Measurements from ENCODE around the gene ZNF28.
"Not testable (repeated sequence)": the region's sequence is repeated elsewhere in the genome, so short reads cannot be mapped to it uniquely, and the experiment has no call there.

ZNF28 gene

GRCh38 chr19:52821204-52821960 is at the start of gene ZNF28:
Gene ZNF28 (minus strand): TSS chr19:52821633. CDS start chr19:52817958, 3,675 bp downstream.
- peak; percentile 5 to 42 for DNase-seq (ENCODE audit: extremely low read depth in 1 of 2, low read depth in 1 of 2)

DNA sequence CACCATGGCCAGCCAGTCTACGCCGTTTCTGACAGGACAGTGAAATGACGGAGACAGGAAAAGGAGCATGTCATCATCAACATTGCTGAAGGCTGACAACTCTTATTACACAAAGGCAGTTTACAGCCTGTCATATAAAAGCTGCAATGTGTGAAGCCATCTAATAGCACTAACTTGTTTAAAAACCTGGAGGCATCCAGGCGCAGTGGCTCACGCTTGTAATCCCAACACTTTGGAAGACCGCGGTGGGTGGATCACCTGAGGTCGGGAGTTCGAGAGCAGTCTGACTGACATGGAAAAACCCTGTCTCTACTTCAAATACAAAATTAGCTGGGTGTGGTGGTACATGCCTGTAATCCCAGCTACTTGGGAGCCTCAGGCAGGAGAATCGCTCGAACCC is 46.6 kb upstream of the ZNF28 start:
- not testable (repeated sequence) for DNase-seq (ENCODE audit: extremely low read depth in 1 of 2, low read depth in 1 of 2)

DNA sequence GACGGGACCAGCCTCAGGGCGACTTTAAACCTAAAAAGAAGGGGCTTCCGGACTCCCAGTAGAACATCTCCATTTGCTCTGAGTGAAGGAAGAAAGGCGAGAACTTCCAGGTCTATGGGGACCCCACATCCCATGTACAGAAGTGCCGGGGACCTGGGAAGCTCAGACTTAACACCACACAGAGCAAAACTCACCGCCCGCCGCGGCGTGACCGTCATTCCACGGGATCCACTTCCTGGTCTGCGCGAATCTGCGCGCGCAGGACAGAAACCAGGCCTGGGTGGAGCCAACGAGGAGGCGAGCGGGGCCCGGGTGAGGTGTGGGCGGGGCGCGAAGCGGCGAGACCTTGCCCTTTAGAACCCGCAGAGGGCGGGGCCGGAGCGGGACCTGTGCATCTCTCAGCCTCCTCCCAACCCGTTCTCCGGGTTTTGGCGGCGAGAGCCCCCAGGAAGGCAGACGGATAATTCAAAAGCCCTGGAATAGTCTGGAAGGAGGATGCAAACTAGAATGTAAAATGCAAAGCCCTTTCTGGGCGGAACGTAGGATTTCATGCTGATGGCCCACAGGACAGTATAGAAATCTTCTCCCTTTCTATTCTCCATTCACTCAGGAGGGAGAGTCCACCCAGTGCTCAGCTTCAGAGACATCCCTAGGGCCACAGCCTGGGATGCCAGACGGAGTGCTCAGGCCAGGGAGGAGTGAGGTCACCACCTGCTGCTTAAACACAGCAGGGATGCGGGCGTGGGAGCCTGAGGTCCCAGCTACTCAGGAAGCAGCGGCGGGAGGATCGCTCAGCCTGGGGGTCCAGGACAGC is 36.2 kb upstream of the ZNF28 start, which contains the start of gene ZNF468:
ZNF468 (minus strand) TSS at position 242 of the 814 bp plus-strand sequence. CDS start 3,347 bp downstream, outside the sequence.
- DNase-seq (ENCODE audit: extremely low read depth in 1 of 2, low read depth in 1 of 2) = peak; percentile 18 to 47

GRCh38 chr19:52856540-52857377 is 35.3 kb upstream of the ZNF28 start:
- DNase-seq (ENCODE audit: extremely low read depth in 1 of 2, low read depth in 1 of 2) = not testable (repeated sequence)

DNA sequence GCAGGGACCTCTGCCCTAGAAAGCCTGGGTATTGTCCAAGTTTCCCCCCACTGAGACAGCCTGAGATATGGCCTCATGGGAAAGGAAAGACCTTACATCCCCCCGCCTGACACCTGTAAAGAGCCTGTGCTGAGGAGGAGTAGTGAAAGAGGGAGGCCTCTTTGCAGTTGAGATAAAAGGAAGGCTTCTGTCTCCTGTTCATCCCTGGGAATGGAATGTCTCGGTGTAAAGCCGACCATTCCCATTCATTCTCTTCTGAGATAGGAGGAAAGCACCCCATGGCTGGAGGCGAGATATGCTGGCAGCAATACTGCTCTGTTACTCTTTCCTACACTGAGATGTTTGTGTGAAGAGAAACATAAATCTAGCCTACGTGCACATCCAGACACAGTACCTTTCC is 25.9 kb upstream of the ZNF28 start:
- DNase-seq (ENCODE audit: extremely low read depth in 1 of 2, low read depth in 1 of 2) = not testable (repeated sequence)

- not testable (repeated sequence) for DNase-seq (ENCODE audit: extremely low read depth in 1 of 2, low read depth in 1 of 2)
Measured at GRCh38 chr19:52840825-52841465, 19.5 kb upstream of the ZNF28 start.

- DNase-seq (ENCODE audit: extremely low read depth in 1 of 2, low read depth in 1 of 2) = not testable (repeated sequence)
Measured at GRCh38 chr19:52834289-52834688, 12.9 kb upstream of the ZNF28 start.

DNA sequence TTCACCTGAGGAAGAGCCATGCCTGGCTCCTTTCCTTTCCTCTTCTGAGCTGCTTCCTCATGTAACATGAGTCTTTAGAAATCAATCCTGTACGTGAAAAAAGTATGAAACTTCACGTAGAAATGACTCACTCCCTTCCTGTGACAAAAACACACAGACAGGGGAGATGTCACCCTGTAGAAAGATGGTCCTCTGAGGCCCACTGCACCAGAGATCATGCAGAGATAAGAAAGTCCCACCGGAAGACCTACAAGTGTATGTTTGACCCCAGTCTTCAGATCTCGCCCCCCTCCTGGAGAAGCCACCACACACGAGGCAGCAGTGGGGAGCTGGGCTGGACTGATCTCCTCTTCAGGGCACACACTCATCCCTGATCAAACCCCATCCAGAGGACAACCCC is 12.1 kb upstream of the ZNF28 start:
- not testable (repeated sequence) for DNase-seq (ENCODE audit: extremely low read depth in 1 of 2, low read depth in 1 of 2)

GRCh38 chr19:52829866-52830265 is 8.4 kb upstream of the ZNF28 start:
- DNase-seq (ENCODE audit: extremely low read depth in 1 of 2, low read depth in 1 of 2) = not testable (repeated sequence)

- no peak for DNase-seq (ENCODE audit: extremely low read depth in 1 of 2, low read depth in 1 of 2)
Measured at GRCh38 chr19:52825765-52826164, 4.3 kb upstream of the ZNF28 start.

GRCh38 chr19:52823676-52824075 is 2.2 kb upstream of the ZNF28 start:
- no peak for DNase-seq (ENCODE audit: extremely low read depth in 1 of 2, low read depth in 1 of 2)

DNA sequence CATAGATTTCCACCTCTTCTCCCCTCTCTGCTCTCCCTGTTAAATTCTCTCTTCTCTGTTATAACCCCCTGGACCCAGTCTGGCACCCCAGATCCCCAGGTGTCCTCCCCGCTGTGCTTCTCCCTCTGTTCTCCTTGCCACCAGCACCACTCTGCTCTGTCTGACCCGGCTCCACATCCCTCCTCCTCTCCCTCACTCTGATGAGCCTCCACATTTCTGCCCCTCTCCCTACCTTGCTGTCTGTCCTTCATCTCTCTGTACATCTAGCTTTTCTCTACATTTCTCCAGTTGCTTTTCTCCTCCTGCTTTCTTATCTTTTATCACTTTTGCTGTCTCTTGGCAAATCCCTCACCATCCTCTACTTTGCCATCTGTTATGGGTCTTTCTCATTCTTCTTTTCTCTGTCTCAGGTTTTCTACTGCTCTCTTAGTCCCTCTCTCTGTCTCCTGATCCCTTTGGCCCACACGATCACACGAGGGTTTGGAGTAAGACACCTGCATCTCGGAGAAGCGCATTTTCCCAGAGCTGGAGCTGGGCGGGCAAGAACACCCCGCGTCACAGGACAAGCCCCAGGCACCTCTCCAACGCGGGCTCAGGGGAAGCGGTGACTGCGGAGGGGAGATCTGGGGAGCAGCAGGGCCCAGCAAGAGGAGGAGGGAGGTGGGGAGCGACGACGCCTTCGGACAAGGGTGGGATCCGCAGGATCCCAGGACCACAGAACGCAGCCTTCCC is 795 bp downstream of the ZNF28 start:
- DNase-seq (ENCODE audit: extremely low read depth in 1 of 2, low read depth in 1 of 2) = peak in 1 of 2 donors; percentile 7

DNA sequence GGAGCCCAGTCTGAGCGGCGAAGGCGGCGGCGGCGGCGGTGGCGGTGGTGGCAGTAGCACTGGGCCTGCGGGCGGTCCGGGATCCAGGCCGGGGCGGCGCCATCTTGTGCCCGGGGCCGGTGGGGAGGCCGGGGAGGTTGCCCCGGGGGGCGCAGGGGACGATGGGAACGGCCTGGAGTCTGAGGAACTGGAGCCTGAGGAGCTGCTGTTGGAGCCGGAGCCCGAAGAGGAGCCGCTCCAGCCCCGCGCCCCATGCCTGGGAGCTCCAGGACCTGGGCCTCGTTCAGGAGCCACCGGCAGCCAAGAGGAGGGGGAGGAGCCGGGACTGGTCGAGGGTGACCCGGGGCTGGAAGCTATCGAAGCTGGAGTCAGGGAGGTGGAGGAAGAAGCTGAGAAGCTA is 11.6 kb downstream of the ZNF28 start:
- DNase-seq (ENCODE audit: extremely low read depth in 1 of 2, low read depth in 1 of 2) = no peak

DNA sequence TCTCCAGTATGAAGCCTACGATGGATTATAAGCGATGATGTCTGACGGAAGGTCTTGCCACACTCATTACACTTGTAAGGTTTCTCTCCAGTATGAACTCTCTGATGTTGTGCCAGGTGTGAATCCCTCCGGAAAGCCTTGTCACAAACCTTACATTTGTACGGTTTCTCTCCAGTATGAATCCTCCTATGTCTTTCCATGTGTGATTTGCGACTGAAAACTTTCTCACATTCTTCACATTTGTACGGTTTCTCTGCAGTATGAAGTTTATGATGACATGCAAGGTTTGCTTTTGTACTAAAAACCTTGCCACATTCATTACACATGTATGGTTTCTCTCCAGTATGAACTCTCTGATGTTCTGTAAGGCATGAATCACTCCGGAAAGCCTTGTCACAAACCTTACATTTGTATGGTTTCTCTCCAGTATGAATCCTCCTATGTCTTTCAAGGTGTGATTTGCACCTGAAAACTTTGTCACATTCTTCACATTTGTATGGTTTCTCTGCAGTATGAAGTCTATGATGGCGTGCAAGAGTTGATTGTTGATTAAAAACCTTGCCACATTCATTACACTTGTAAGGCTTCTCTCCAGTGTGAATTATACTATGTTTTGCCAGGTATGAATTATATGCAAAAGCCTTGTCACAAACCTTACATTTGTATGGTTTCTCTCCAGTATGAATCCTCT is 21.3 kb downstream of the ZNF28 start:
- not testable (repeated sequence) for DNase-seq (ENCODE audit: extremely low read depth in 1 of 2, low read depth in 1 of 2)

DNA sequence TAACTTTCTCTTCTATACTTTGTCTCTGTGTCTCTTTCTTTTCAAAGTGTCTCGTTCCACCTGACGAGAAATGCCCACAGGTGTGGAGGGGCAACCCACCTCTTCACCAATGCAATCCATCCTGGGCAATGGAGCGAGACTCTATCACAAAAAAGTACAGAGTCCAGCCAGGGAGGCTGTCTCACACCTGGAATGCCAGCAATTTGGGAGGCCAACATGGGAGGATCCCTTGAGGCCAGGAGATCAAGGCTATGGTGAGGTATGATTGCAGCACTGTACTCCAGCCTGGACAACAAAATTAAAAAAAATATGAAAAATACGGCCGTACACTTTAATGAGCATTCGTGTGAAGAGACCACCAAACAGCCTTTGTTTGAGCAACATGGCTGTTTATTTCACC is 32.0 kb downstream of the ZNF28 start:
- DNase-seq (ENCODE audit: extremely low read depth in 1 of 2, low read depth in 1 of 2) = no peak

DNA sequence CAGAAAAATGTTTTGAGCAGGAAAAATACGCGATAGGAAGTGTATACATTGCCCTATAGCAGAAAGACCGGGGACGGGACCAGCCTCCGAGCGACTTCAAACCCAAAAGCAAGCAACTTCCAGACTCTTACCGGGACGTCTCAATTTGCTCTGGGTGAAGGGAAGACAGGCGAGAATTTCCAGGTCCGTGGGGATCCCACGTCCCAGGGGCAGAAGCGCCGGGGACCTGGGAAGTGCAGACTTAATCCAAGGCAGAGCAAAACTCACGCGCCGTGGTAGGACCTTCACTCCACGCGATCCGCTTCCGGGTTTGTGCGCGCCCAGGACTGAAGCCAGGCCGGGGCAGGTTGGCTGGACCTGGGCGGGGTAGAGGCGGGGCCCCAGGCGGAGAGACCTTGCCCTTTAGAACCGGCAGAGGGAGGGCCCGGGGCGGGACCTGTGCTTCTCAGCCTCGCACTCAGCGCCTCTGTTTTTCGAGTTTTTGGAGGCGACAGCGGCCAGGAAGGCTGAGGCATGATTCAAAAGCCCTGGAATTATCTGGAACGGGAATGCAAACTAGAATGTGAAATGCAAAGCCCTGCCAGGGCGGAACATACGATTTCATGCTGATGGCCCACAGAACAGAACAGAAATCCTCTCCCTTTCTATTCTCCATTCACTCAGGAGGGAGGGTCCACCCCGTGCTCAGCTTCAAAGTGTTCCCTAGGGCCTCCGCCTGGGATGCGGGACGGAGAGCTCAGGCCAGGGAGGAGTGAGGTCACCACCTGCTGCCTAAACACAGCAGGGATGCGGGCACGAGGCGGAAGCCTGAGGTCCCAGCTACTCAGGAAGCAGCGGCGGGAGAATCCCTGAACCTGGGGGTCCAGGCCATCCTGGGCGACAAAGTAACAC is 34.7 kb downstream of the ZNF28 start, which contains the start of gene ZNF600:
ZNF600 (minus strand) TSS at position 328 of the 891 bp plus-strand sequence. CDS start 7,903 bp downstream, outside the sequence.
- peak; percentile 8 to 68 for DNase-seq (ENCODE audit: extremely low read depth in 1 of 2, low read depth in 1 of 2)

DNA sequence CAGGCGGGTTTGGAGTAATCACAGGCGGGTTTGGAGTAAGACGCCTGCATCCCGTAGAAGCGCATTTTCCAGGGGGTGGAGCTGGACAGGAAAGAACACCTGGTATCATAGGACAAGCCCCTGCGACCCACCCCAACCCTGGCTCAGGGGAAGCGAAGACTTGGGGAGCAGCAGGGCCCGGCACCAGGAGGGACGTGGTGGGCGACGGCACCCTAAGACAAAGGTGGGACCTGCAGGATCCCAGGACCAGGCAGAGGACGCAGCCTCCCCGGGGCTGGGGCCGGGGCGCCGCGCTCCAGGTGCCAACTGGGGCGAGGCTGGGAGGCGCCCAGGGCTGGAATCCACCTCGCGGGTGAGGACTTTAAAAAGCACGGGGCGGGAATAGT is 35.4 kb downstream of the ZNF28 start:
- no peak for DNase-seq (ENCODE audit: extremely low read depth in 1 of 2, low read depth in 1 of 2)

- DNase-seq (ENCODE audit: extremely low read depth in 1 of 2, low read depth in 1 of 2) = no peak
Measured at GRCh38 chr19:52785506-52785905, 35.9 kb downstream of the ZNF28 start.
